ENCODE measurements around the gene KCNB1. TPM values are rescaled to one million over a fixed set of nuclear protein-coding genes. Genes with fewer than 3 reads are reported as not detected.

The KCNB1 gene
- total RNA-seq, 1 donor from 2014 or later: 21.3 TPM

- TF ChIP-seq, protein P1, sequence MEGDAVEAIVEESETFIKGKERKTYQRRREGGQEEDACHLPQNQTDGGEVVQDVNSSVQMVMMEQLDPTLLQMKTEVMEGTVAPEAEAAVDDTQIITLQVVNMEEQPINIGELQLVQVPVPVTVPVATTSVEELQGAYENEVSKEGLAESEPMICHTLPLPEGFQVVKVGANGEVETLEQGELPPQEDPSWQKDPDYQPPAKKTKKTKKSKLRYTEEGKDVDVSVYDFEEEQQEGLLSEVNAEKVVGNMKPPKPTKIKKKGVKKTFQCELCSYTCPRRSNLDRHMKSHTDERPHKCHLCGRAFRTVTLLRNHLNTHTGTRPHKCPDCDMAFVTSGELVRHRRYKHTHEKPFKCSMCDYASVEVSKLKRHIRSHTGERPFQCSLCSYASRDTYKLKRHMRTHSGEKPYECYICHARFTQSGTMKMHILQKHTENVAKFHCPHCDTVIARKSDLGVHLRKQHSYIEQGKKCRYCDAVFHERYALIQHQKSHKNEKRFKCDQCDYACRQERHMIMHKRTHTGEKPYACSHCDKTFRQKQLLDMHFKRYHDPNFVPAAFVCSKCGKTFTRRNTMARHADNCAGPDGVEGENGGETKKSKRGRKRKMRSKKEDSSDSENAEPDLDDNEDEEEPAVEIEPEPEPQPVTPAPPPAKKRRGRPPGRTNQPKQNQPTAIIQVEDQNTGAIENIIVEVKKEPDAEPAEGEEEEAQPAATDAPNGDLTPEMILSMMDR (IDR thresholded peaks at IDR 0.05): no peak
- no peak for DNase-seq (ENCODE audit: extremely low spot score, unreplicated experiment)
- peaks cover 57% of the 10 kb centered on the region for H3K36me3 Mint-ChIP-seq (ENCODE audit: unreplicated experiment)
- H3K4me3 Mint-ChIP-seq (ENCODE audit: unreplicated experiment): no peak overlapping the region
- no peak overlapping the region for H3K27ac Mint-ChIP-seq (ENCODE audit: unreplicated experiment)
- H3K4me1 Mint-ChIP-seq (ENCODE audit: unreplicated experiment): peaks cover 5% of the 10 kb centered on the region
- no peaks in the 10 kb centered on the region for H3K9me3 Mint-ChIP-seq (ENCODE audit: unreplicated experiment)
- H3K27me3 Mint-ChIP-seq (ENCODE audit: unreplicated experiment): peaks cover 5% of the 10 kb centered on the region
Measured at GRCh38 chr20:49521356-49521755, 38.9 kb upstream of the KCNB1 start.

GRCh38 chr20:49519777-49520359, 37.4 kb upstream of the KCNB1 start:
- Mint-ChIP-seq H3K4me3 (ENCODE audit: unreplicated experiment) (no peak overlapping the region), H3K27ac (ENCODE audit: unreplicated experiment) (no peak overlapping the region), H3K9me3 (ENCODE audit: unreplicated experiment) (no peaks in the 10 kb centered on the region), H3K27me3 (ENCODE audit: unreplicated experiment) (no peaks in the 10 kb centered on the region), H3K36me3 (ENCODE audit: unreplicated experiment) (peaks cover 47% of the 10 kb centered on the region), H3K4me1 (ENCODE audit: unreplicated experiment) (peaks cover 5% of the 10 kb centered on the region)
- DNase-seq (ENCODE audit: extremely low spot score, unreplicated experiment): no peak
- TF ChIP-seq, protein P1 (IDR thresholded peaks at IDR 0.05): no peak

DNA sequence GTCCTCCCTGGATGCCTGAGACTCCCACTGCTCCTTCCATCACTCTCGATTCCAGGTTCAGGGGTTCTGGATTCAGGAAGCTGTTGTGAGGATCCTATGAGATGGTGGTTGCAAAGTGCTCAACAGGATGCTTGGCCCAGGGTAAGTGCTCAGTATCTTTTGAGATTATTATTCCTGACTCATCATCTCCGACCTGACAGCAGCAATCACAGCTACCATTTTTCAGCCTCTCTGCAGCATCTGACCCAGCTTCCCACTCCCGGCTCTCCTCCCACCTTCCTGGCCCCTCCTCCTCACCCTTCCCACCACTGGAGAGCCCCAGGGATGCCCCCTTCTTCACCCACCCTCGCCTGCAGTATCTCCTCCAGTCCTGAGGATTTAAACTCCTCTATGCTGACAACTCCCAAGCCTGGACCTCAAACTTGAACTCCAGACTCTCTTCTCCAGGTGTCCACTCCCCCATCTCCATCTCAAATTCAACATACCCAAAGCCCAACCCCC, 36.8 kb upstream of the KCNB1 start:
- H3K4me3 Mint-ChIP-seq (ENCODE audit: unreplicated experiment): no peak overlapping the region
- H3K27me3 Mint-ChIP-seq (ENCODE audit: unreplicated experiment): no peaks in the 10 kb centered on the region
- H3K36me3 Mint-ChIP-seq (ENCODE audit: unreplicated experiment): peaks cover 43% of the 10 kb centered on the region

DNA sequence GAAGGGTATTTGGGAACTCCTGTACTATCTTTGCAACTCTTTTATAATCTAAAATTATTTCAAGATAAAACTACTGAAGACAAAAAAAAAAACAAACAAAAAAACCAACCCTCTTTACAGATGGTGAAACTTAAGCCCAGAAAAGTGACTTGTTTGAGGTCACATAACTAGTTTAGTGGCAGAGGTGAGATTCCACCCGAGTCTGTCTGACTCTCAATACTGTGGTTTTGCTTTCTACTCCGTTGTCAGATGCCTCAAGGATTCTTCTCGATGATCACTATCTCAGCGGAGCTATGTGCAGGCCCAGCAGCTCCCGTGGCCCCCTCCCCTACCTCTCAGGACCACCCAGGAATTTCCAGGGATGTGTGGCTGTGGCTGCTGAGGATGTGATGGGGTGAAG, 36.1 kb upstream of the KCNB1 start:
- Mint-ChIP-seq H3K4me3 (ENCODE audit: unreplicated experiment) (no peak overlapping the region), H3K4me1 (ENCODE audit: unreplicated experiment) (peaks cover 5% of the 10 kb centered on the region), H3K36me3 (ENCODE audit: unreplicated experiment) (peaks cover 46% of the 10 kb centered on the region), H3K9me3 (ENCODE audit: unreplicated experiment) (no peaks in the 10 kb centered on the region), H3K27me3 (ENCODE audit: unreplicated experiment) (peaks cover 4% of the 10 kb centered on the region), H3K27ac (ENCODE audit: unreplicated experiment) (no peak overlapping the region)
- DNase-seq (ENCODE audit: extremely low spot score, unreplicated experiment): no peak
- TF ChIP-seq, protein P1 (IDR thresholded peaks at IDR 0.05): no peak

More for the DNA sequence above, 36.8 kb upstream of the KCNB1 start:
- no peak overlapping the region for H3K27ac Mint-ChIP-seq (ENCODE audit: unreplicated experiment)
- no peaks in the 10 kb centered on the region for H3K9me3 Mint-ChIP-seq (ENCODE audit: unreplicated experiment)
- DNase-seq (ENCODE audit: extremely low spot score, unreplicated experiment): no peak
- H3K4me1 Mint-ChIP-seq (ENCODE audit: unreplicated experiment): peaks cover 5% of the 10 kb centered on the region
- TF ChIP-seq, protein P1 (IDR thresholded peaks at IDR 0.05): no peak

DNA sequence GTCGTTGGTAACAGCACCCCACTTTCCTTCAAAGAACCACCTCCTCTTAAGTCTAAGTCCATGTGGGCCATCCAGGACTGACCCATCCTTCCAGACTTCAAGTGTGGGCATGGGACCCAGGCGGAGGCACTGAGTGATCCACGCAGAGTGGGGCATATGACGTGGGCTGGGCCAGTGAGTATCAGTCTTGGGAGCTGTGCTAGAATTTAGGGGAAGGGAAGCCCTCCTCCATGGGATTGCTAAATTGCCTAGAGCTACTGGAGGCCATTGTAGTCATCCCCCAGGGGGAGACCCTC, 35.3 kb upstream of the KCNB1 start:
- no peak overlapping the region for H3K27ac Mint-ChIP-seq (ENCODE audit: unreplicated experiment)
- DNase-seq (ENCODE audit: extremely low spot score, unreplicated experiment): no peak
- peaks cover 5% of the 10 kb centered on the region for H3K4me1 Mint-ChIP-seq (ENCODE audit: unreplicated experiment)
- peaks cover 45% of the 10 kb centered on the region for H3K36me3 Mint-ChIP-seq (ENCODE audit: unreplicated experiment)
- H3K27me3 Mint-ChIP-seq (ENCODE audit: unreplicated experiment): peaks cover 4% of the 10 kb centered on the region
- TF ChIP-seq, protein P1 (IDR thresholded peaks at IDR 0.05): no peak
- H3K9me3 Mint-ChIP-seq (ENCODE audit: unreplicated experiment): no peaks in the 10 kb centered on the region
- no peak overlapping the region for H3K4me3 Mint-ChIP-seq (ENCODE audit: unreplicated experiment)

Data from osteocyte (in vitro differentiated cells).